Activated gamma-delta T cell (primary cell): ENCODE data around the gene INPP5E.

ENCODE experiments used
- DNase-seq: peaks from one replicate; lab custom pipeline; 2025; lab: John Stamatoyannopoulos, UW

The INPP5E gene

DNA sequence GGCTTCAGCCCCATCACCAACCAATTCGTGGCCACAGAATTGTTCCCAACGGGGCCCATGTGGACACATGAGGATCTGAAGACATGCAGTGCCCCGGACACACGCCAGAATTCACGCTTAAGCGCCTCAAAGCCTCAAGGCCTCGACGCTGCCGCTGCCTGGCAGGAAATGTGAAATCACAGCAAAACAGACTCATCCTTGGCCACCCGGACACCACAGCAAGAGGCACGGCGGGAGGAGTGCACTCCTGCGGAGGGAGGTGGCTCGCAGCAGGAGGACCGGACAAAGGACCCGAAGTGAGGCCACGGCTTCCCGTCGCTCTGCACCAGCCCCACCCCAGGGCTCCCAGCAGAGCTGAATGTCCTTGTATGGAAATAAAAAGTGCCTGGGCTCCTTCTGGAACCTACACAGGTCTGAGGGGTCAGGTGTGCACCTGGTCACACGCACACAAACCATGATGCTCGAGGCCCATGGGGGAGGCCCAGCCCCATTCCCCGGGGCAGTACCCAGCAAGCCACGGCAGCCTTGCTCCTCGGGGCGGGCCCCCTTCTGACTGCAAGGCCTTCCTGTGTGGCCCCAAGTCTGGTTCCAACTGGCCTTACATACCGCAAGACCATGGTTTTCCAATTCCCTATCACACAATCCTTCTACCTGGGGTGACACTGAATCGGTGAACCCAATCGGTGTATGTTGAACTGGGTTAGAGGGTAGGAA, 33.2 kb upstream of the INPP5E start:
- DNase-seq: no peak

DNA sequence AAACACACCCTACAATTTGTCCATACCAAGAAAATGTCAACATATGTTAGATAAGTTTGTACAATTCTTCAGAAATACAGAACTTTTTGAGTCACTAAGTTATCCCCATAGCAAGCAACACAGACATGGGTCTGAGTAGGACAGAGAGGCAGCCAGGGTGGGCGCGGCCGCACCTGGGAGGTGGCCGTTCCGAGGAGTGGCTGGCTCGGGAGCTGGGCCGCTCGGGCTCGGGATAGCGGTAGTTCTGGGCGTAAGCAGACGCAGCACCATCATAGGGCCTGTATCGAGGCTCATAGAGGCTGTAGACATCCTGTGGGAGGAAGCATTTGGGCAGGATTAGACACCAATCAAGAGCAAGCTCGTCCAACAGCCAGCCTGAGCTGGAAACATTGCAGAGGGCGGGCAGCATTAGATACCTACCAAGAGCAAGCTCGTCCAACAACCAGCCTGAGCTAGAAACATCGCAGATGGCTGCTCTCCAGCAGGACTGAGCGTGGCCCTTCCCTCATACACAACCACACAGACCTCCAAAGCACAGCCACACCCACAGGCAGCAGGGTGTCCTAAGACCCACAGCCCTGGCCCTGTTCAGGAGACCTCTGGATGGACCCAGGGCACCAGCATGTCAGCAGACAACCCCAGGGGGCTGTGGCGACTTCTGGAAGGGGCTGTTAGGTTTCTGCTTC, 32.3 kb upstream of the INPP5E start:
- DNase-seq: no peak

DNA sequence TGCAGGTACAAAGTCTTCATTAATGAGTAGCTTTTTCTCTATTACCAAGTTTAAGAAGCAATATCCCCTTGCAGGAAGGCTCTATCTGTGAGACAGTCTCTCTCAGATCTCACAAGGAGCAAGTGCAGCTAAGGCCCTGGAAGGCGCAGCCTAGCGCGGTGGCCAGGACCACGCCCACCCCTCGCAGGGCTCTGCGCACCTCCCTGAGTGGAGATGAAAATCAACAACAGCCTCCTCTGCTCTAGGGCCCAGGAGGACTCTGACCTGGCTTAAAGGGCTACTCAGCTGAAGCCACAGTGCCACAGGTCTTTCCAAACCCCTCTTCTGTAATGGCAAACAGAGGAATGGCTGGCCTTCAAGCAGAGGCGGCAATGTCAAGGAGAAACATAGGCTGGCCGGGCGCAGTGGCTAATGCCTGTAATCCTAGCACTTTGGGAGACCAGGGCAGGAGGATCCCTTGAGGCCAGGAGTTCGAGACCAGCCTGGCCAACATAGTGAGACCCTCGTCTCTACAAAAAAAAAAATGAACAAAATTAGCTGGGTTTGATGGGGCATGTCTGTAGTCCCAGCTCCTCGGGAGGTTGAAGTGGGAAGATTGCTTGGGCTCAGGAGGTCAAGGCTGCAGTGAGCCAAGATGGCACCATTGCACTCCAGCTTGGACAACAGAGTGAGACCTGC, 31.3 kb upstream of the INPP5E start:
- no peak for DNase-seq

DNA sequence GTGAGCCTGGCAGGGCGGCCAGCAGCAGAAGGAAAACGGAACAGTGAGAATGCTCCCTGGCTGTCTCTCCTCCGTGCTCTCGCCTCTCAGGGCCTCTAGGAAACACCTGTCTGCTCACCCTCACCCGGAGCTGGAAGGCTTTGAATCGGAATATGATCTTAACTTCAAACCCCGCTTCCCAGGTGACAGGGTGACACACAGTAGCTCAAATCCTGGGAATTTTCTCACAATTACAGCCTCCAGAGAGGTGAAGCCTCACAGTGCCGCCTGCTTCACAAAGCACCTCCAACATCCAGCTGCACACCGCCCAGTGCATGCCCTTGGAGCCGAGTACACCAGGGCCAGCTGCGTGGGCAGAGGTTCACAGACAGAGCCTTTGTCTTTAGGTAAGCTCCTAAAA, 30.7 kb upstream of the INPP5E start:
- no peak for DNase-seq

DNA sequence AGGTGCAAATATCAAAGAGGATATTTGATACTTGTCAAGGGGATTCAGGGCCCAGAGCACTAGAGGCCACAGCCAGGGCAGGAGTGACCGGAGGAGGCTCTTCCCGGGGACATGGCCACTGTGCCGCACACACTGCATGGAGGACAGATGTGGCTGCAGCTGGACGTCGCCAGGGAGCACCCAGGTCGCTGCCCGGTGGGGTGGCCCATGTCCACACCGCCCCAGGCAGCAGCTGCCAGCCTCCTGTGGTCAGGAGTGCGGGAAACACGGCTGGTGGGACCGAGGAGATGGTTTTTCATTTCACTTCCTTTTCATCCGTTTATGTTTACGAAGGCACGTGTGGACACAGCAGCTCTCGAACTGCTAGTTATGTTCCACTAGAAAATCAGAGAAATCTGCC, 28.1 kb upstream of the INPP5E start:
- DNase-seq: no peak

DNA sequence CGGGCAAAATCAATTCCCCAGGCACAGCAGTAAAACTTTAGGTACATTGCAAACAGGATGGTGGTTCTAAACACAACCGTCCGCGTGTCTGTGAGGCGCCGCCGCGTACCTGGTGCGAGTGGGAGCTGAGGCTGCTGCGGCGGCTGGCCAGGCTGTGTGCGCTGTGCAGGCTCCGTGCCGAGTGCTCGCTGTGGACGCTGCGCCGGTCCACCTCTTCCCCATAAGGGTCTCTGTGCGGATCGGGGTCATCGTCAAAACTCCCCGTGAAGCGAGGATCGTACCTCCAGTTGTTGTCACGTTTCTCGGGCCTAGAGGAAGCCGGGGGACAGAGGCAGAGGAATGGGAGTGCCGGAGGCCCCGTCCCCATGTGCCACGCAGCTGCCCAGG, 26.5 kb upstream of the INPP5E start:
- no peak for DNase-seq

DNA sequence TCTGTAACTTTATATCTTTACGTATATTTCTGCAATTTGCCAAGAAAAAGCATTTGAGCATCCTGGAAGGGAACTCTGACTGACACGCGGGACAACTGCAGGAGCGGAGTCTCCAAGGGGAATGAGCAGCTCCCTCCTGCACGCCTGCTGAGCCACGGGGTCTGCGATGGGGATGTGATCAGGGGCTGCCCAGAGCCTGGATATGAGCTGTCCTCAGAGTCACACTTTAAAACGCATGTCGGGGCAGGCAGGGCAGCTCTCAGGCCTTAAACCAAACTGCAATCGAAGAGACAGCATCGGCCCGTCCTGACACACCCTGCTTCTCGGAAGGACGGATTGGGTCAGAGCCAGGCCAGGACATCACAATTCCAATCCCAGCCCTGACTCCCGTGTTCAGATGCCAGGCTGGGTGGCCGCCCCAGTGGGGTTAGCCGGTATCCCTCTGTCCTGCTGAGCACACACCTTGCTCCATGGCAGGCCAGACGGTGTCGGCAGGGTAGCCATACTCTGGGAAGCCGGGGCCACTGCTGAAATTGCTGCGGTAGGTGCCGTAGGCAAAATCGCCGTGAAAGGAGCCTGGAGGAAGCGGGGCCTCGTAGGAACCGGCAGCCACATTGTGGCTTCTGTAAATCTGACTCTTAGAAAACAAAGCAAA, 26.0 kb upstream of the INPP5E start:
- no peak for DNase-seq

DNA sequence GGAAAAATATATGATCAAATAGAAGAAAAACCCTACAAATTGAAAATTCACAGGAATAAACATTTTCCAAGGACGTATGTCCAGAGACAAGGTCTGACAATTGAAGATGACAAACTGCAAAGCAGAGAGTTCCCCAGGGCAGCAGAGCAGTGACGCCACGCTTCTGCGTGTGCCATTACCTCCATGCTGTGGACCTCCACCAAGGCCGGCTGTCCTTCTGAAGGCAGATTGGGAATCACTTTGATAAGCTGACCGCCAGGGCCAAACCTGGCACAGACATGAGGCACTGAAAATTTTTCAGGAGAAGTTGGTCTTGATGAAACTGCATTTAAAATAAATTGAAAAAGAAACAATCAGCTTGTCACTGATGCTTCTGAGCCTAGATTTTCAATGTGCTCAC, 24.6 kb upstream of the INPP5E start:
- DNase-seq: no peak

DNA sequence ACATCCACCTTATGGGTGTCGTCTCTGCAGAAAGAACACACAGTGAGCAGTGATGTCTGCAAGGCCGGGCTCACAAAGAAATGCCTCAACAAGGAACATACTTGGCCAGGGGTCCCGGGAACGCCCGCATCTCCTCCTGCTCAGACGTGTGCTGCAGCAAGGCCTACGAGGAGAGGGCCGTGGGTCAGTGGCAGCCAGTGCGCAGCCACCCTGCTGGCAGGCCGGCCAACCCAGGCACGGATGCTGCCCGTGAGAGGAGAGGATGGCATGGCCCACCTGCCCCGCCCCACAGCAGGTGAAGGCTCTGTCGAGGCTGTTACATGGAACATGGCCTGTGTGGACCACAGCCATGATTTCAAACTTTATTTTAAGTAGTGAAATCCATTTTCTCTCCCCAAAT, 23.9 kb upstream of the INPP5E start:
- no peak for DNase-seq

DNA sequence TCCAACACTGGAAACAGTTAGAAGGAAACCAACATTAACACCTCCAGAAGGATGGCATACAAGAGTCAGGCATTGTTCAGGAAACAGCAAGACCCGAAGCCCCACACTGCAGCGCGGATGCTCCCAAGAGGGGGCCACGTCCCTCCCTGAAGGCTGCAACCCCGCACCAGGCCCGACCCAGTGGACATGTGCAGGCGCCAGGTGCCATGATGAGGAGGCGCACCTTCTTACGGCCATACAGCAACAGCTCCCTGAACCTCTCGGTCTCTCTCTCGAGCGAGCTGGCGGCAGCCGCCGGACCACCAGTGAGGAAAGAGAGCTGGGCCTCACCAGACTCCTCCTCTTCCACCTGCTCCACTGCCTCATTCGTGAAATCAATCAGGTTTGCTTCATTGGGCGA, 23.0 kb upstream of the INPP5E start:
- no peak for DNase-seq

DNA sequence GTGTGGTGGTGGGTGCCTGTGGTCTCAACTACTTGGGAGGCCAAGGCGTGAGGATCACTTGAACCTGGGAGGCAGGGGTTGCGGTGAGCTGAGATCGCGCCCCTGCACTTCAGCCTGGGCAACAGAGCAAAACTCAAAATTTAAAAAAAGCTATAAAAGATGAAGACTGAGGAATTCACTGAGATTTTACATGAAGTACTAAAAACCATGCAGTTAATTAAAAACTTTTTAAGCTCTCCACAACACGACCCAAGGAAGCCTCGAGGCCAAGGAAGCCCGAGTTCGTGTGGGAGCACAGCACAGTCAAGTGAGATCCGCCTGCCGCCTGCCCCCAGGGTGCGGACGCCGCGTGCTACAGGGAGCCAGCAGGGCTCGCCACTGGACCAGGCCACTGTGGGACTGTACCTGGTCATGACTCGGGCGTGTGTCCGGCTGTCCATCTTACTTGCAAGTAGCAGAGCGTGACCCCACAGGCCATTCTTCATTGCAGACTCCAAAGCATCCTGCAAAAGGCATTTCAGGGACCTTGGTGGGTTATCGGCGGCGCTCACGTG, 21.2 kb upstream of the INPP5E start:
- DNase-seq: no peak

DNA sequence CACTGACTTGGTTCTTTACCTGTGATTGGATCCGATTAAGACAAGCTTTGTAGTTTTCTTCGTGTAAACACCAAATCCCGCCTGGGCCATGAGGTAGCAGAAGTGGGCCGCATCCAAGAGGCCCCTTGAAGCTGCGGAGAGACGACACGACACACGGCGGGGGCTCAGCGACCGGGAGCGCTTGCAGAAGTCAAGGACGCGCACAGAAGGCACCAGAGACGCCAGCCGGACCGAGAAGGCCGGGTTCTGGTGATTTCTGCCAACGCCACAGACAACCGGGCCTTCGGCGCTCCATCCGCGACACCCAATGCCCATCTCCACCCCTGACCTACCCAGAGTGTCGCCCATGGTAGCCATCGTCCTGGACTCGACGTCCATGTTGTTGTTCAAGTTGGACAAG, 19.8 kb upstream of the INPP5E start:
- DNase-seq: no peak

DNA sequence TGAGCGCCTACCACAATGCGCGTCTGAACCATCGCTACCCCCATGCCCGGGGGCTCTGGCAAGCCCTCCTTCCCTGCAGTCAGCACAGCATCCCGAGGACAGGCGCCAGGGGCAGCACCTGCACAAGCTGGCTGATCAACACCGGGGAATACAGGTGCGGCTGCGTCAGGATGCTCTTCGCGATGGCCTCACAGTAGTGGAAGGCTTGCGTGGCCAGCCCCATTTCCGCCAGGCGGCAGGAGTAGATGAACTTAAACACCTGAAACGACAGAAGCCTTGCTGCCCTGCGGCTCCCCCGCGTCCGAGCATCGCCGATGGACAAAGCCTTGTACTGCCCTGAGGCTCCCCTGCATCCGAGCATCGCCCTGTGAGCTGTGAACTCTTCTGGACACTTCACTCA, 17.7 kb upstream of the INPP5E start:
- DNase-seq: no peak

DNA sequence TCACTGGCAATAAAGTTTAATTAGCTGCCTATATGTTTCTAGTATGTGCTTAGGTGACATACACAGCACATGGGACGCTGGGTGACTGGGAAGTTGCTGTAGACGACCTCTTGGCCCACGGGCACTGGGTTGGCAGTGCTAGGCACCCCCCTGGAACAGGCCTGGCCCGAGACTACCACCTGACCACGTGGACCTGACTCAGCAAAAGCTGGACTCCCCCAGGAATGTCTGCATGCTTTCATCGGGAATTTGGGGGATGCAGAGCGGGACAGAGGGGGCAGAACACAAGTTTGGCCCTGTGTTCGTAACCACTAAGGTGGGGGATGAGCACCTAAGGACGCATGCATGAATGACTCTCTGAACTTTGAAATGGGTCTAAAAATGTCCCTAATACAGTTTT, 16.6 kb upstream of the INPP5E start:
- no peak for DNase-seq

DNA sequence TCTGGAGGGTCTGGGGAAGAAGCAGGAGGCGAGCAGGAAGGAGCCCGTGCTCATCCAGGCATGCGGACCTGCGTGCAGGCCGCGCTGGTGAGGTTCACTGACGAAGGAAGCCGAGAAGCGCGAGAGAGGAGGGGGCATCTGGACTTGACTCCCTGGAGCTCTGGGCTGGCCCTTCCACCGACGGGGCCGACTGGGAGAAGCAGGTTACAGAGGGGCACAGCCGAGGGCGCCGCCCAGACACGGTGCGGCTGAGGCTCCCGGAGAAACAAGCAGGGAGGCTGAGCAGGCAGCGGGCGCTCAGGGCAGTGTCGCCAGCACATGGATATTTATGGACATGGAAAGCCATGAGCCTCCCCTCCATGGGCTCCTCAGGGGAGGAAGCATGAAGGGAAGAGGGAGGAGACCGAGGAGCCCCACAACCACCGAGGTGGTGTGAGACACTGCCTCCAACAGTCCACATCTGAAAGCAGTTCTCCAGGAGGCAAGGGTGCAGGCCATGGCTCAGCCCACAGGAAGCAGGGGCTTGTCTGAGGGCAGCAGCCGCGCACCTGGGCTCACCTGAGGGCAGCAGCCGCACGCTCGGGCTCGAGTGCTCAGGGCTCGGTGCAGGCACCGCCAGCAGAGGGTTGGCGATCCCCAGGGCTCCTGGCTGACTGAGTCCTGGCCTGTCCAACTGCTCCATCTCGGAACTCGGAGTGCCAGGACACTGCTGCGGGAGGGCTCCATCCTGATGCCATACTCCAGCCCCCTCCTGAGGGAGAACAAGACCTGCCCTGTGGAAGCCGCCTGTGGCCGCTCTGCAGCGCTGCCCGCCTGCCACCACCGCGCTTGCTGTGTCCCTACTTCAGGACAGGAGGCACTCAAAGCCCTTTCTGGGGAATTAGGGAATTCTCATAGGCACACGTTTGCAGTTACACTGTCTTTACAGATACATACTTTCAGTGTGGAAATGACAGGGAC, 15.7 kb upstream of the INPP5E start:
- DNase-seq: no peak

DNA sequence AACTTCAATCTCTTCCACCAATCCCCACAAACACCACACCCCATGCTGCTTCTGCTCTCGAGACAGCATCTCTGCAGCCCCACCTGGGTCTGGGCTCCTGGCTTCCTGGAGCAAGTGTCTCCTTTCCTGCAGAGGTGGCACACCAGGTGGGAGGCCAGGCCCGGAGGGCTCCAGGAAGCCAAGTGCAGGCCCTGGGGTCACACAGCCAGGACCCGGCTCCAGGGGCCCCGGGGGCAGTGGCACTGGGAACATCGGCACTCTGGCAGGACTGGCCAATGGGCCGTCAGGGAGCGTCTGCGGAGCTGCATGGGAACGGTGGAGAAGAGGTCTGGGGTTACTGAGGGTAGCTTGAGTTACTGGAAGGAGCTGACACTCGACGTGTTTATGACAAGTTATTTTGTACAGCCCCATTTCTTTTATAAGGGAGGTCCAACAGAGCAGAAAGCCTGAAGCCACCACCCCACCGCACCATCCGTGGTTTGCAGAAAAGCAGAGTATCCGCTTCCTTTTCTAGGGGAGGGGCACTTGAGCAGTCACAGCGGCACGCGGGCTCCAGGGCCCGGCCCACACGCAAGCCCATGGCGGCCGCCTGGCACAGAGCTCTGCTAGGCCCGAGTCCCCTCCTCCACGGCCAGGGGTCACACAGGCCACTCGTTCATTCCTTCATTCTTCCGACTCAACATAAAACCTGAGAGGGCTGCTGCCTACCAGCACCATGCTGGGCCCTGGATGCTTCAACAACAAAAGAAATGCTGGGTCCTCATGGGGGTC, 14.6 kb upstream of the INPP5E start:
- DNase-seq: no peak

DNA sequence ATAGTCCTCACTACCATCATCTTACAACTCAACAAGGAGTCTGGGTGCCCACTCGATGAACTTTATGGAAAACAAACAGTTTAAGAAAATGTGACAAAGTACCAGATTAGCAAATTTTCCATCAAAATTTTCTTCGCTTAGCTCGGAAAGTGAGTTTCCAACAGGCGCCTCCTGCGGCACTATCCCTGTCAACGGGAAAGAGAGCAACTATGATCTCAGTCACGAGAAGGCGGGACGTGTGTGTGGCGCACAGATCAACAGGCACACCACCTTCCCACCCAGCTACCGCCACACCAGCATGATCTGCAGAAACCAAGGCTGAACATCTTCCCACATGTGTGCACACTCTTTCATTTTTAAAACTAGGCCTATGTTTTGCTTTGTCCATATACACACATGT, 13.7 kb upstream of the INPP5E start:
- no peak for DNase-seq

DNA sequence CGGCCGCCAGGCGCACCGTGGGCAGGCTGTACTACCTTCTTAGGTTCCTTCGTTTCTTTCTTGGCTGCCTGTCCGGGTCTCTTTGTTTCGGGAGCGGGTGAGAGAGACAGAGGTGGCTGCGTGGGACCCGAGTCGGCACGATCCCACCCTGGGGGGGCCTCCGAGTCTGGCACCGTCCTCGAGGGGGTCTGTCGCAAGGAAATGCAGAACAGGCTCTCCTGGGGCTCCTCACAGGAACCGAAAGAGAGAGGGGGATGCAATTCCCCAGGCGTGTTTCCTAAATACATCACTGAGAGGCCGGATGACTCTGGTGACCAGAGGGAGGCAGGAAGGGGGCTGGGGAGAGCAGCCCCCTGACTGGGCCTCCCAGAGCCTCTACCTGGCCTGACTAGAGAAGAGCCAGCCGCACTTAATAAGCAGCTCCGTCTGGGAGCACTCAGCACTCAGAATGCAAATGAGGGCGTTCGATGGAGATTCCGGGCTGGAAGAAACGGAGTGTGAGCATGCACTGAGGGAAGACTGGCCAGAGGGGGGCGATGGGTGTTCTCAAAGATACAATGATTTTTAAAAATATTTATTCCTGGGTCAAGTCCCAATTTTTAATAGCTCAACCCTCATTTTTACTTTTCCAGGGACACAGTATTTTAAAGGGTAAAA, 11.7 kb upstream of the INPP5E start:
- no peak for DNase-seq

DNA sequence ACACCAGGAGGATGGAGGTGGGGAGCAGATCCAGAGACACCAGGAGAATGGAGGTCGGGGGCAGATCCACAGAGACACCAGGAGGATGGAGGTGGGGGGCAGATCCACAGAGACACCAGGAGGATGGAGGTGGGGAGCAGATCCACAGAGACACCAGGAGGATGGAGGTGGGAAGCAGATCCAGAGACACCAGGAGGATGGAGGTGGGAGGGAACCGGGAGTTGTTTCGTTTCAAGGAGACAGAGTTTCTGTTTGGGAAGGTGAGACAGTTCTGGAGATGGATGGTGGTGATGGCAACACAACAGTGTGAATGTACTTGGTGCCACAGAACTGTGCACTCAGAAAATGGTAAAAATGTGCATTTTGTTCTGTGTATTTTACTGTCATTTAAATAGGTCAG, 9.0 kb upstream of the INPP5E start:
- DNase-seq: no peak

DNA sequence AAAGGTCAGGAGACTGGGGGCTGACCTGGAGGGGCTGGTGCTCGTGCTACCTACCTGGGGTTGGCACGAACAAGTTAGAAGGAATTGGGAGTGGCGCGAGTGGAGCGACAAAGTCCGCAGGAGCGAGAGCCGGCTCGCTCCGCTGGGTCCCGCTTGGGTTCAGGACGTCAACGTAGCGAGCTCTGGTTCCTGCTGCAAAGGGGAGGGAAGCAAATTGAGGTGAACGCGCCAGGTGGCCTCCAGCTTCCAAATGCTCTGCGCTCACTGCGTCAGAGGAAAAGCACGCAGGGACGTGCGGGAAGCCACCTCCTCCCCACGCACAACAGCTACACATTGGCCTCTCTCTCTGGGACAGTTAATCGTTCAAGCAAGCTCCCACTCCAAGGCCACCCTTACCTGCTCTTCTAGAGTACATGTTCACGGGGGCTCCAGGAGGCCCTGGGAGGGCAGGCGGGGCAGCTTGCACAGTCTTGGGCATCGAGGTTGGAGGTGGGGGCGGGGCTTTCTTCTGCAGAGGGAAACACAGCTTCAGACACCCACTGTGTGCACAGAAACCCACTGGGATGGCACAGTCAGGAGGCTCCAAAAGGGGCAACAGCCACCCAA, 7.6 kb upstream of the INPP5E start:
- DNase-seq: no peak
